ENCODE measurements around the gene SORCS2.

- TF ChIP-seq CTCF (IDR thresholded peaks at IDR 0.05; ENCODE audit: low read depth, low read length, poor library complexity, severe bottlenecking) = no peak
- no peak for TF ChIP-seq EZH2phosphoT487 (IDR thresholded peaks at IDR 0.05; ENCODE audit: borderline replicate concordance, low read length)
Observed at GRCh38 chr4:7745301-7745885, 553.1 kb downstream of the SORCS2 start.

Measured in DOHH2 (cell line).